Thyroid gland (tissue), 4 donors: ENCODE results near the gene MATN1.

Experiments
- CTCF ChIP-seq, 6 experiments: fragments of 200-600 bp in 3 of 6; fragments of 450-650 bp in 3 of 6; sonication (generic) in 3 of 6; IDR thresholded peaks; one replicate each; pipeline ENCODE4 v1.5.1; 2016 to 2019; ENCODE audit warnings: antibody characterized with exemption in 6 of 6, mild to moderate bottlenecking in 2 of 6, inconsistent platforms in 1 of 6, moderate library complexity in 1 of 6
- POLR2A ChIP-seq, 2 donors: fragments of 450-650 bp; IDR thresholded peaks; one replicate each; pipeline ENCODE4 v1.6.1; 2017; ENCODE audit warnings: antibody characterized with exemption in 2 of 2, mild to moderate bottlenecking in 2 of 2, moderate library complexity in 1 of 2

DNA sequence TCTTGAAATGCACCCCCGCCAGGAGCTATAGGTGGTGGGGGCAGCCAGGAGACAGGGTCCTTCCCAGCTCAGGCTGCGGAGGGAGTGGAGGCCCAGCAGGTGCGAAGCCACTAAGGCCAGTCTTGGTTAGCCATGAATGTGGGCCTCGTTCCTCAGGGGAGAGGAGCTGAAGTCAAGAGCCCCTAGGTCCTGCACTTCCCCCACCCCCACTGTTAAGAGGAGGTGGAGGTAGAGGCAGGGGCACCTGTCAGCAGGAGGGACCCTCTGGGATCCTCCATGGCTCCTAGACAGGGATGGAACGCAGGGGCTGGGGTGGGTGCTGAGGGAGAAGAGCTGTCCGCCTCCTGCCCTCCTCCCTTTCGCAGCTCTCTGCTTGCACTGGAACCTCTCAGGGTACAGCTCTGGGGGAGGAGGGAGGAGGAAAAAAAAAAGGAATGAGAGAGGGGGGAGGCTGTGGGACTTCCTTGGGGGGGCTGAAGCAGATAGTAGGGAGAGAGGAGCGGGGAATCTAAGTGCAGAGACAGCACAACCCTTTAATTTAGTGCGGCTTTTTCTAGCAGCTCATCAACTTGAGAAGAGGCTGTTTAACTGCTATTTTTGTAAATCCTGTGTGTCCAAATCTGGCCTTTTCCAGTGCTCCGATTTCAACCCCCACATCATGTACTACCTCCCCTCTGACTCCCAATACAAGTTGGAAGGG lies 37.0 kb downstream of the MATN1 start:
- no peak for TF ChIP-seq POLR2A (IDR thresholded peaks at IDR 0.05)
- TF ChIP-seq CTCF (IDR thresholded peaks at IDR 0.05) = no peak
